OCI-LY7 (cell line): Measurements from ENCODE around the gene OTUD7B. TPM values are rescaled to one million over a fixed set of nuclear protein-coding genes. Genes with fewer than 3 reads are reported as not detected.

ENCODE experiments used
- BruUV-seq: library from RNA; stranded (reverse); fragments of 400-500 nt; replicated peaks from 2 replicates; lab custom pipeline; 2021; lab: Mats Ljungman, UMichigan
- CTCF ChIA-PET: fragments of 300-600 bp; sonication (Branson Sonifier 250); formaldehyde crosslinking; loops from one replicate; lab custom pipeline; 2022; ENCODE audit warnings: antibody characterized with exemption; ENCODE audit not compliant: unreplicated experiment; lab: Charles Lee
- POLR2A ChIA-PET: fragments of 300-600 bp; sonication (Branson Sonifier 250); formaldehyde crosslinking; loops from one replicate; lab custom pipeline; 2022; ENCODE audit warnings: antibody characterized with exemption; lab: Charles Lee
- DNase-seq: peaks from one replicate; pipeline ENCODE4 v3.0.0-alpha.2; 2015; ENCODE audit warnings: low spot score
- H2AFZ ChIP-seq: fragments of 200-600 bp; sonication (generic), shearing (Covaris generic); 2 replicates; pipeline ENCODE4 v1.6.1; 2014; ENCODE audit warnings: mild to moderate bottlenecking, antibody characterized with exemption, low read length, moderate library complexity
- H3K27ac ChIP-seq: fragments of 200-600 bp; sonication (generic); 2 replicates; pipeline ENCODE4 v1.5.1; 2014; ENCODE audit warnings: mixed run types, low read depth, mild to moderate bottlenecking, moderate library complexity, low read length, inconsistent platforms; ENCODE audit not compliant: poor library complexity, severe bottlenecking
- H3K36me3 ChIP-seq: fragments of 200-600 bp; sonication (generic); 2 replicates; pipeline ENCODE4 v1.6.1; 2014; ENCODE audit warnings: mild to moderate bottlenecking, antibody characterized with exemption, low read length, moderate library complexity, mixed read lengths; ENCODE audit not compliant: insufficient read depth
- H3K4me1 ChIP-seq: fragments of 200-600 bp; sonication (generic); 2 replicates; pipeline ENCODE4 v1.5.1; 2014; ENCODE audit warnings: mild to moderate bottlenecking, low read length; ENCODE audit not compliant: insufficient read depth, poor library complexity, severe bottlenecking
- H3K4me2 ChIP-seq: fragments of 200-600 bp; sonication (generic); 2 replicates; pipeline ENCODE4 v1.6.1; 2014; ENCODE audit warnings: mild to moderate bottlenecking, low read length
- H3K4me3 ChIP-seq: fragments of 200-600 bp; sonication (generic); 2 replicates; pipeline ENCODE4 v1.5.1; 2014; ENCODE audit warnings: mild to moderate bottlenecking, low read depth, low read length; ENCODE audit not compliant: poor library complexity, severe bottlenecking
- H3K79me2 ChIP-seq: fragments of 200-600 bp; sonication (generic); 2 replicates; pipeline ENCODE4 v1.6.1; 2016; ENCODE audit warnings: low read depth, mild to moderate bottlenecking, low read length, moderate library complexity, mixed read lengths; ENCODE audit not compliant: insufficient read depth
- H3K9me2 ChIP-seq: fragments of 200-600 bp; sonication (generic); 2 replicates; pipeline ENCODE4 v1.6.1; 2016; ENCODE audit warnings: mild to moderate bottlenecking, low read length, mixed read lengths; ENCODE audit not compliant: insufficient read depth
- H3K9me3 ChIP-seq: fragments of 200-600 bp; sonication (generic); 2 replicates; pipeline ENCODE4 v1.6.1; 2014; ENCODE audit warnings: mild to moderate bottlenecking, mixed run types, low read length, mixed read lengths
- H4K20me1 ChIP-seq: fragments of 200-600 bp; sonication (generic); 2 replicates; pipeline ENCODE4 v1.6.1; 2014; ENCODE audit warnings: mild to moderate bottlenecking, antibody characterized with exemption, low read length, moderate library complexity, mixed read lengths; ENCODE audit not compliant: insufficient read depth
- CTCF ChIP-seq: fragments of 200-600 bp; sonication (generic); conservative IDR thresholded peaks from 2 replicates; pipeline ENCODE4 v1.5.1; 2014; ENCODE audit warnings: mild to moderate bottlenecking, antibody characterized with exemption, low read length, moderate library complexity, mixed read lengths
- EZH2phosphoT487 ChIP-seq: fragments of 200-600 bp; sonication (generic); IDR thresholded peaks from 2 replicates; pipeline ENCODE4 v1.6.1; 2018; ENCODE audit warnings: low read depth, borderline replicate concordance, mild to moderate bottlenecking, mixed run types, antibody characterized with exemption, low read length, moderate library complexity, mixed read lengths
- intact Hi-C: fragments of 100-400 bp; cut with micrococcal nuclease; formaldehyde crosslinking; loops from one replicate; pipeline ENCODE4 v1.10.0; 2022; ENCODE audit not compliant: unreplicated experiment
- total RNA-seq, 2 experiments: library from RNA; depleted of rRNA in 1 of 2; stranded (reverse); fragments of >200 nt in 1 of 2; shearing (Covaris generic) in 1 of 2; gene quantifications; 2 replicates each; pipeline ENCODE4 v1.2.3, GENCODE V29; 2014 to 2022

Gene OTUD7B
- total RNA-seq, 2 experiments from 2014 or later, result 1.7 to 4.3 TPM

DNA sequence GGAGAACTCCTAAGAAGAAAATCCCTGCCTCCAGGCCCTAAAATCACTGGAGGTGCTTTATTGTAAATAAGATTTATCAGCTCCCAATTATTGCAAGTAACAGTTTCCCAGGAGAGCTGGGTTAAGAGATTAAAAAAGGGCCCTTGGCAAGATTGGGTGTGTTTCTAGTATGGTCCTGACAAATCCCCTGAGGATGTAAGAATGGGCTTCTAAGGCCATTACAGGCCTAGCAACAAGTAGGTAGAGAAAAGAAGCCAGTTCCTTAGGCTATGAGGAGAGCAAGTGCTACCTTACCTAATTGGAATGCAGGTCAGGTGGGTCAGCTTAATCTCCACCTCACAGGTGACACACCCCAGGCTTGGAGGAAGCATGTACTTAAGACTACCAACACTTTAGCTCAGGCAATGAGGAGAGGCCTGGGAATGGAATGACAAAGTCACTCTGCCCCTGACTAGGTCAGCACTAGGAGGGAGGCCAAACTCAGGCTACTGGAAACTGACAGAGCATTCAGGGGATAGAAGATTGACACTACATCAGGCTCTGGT, 6.8 kb upstream of the OTUD7B start:
- no peak overlapping the region for H3K4me2 ChIP-seq
- CTCF ChIA-PET, result no interaction called here

DNA sequence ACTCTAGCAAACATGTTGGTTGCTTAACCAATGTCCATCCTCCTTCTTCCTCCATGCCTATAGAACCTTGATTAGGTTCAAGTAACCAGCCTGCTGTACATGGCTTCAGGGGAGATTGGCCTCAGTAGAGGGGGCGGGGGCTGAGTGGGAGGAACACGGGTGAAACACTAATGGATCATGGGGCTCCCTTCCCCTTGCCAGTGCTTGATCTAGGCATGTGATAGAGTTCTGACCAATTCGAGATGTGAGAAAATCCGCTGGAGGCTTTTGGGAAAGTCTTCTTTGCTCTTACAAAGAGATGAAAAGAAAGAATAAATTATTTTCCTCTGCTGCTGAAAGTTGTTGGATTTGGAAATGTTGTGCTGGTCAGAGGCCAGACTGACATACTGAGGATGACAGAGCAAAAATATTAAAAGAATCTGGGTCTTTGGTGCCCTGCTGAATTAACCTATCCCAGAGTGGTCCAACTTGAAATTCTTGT, 5.2 kb upstream of the OTUD7B start:
- BruUV-seq, result no TSS peak
- Histone ChIP-seq H3K36me3 (no peaks in the 10 kb centered on the region), H3K4me1 (peaks cover 15% of the 10 kb centered on the region), H3K27ac (no peak overlapping the region), H3K79me2 (no peaks in the 10 kb centered on the region), H3K9me2 (no peaks in the 10 kb centered on the region), H4K20me1 (no peaks in the 10 kb centered on the region), H3K9me3 (no peaks in the 10 kb centered on the region), H2AFZ (no peak overlapping the region), H3K4me2 (no peak overlapping the region), H3K4me3 (no peak overlapping the region)
- ChIA-PET CTCF (no interaction called here), POLR2A (no interaction called here)
- DNase-seq, result no peak
- intact Hi-C loops, result no loop called here
- TF ChIP-seq CTCF (no peak), EZH2phosphoT487 (no peak)

More for the DNA sequence above, 6.8 kb upstream of the OTUD7B start:
- Histone ChIP-seq H3K9me3 (no peaks in the 10 kb centered on the region), H4K20me1 (no peaks in the 10 kb centered on the region), H3K36me3 (no peaks in the 10 kb centered on the region), H3K4me3 (no peak overlapping the region), H2AFZ (no peak overlapping the region), H3K27ac (no peak overlapping the region), H3K4me1 (peaks cover 10% of the 10 kb centered on the region), H3K79me2 (no peaks in the 10 kb centered on the region), H3K9me2 (no peaks in the 10 kb centered on the region)
- intact Hi-C loops, result no loop called here
- POLR2A ChIA-PET, result interaction anchor here (0.5 to 0.6 kb wide), 2 partner anchors 71 to 1048 kb away, joined by 3 to 6 read pairs; no protein-coding TSS in a partner anchor
- BruUV-seq, result no TSS peak
- TF ChIP-seq CTCF (no peak), EZH2phosphoT487 (no peak)
- DNase-seq, result no peak

GRCh38 chr1:150012611-150013010, 2.1 kb upstream of the OTUD7B start:
- TF ChIP-seq CTCF, result no peak
- TF ChIP-seq EZH2phosphoT487, result no peak
- intact Hi-C loops, result no loop called here
- H2AFZ ChIP-seq, result no peak overlapping the region
- ChIA-PET POLR2A (interaction anchor here (0.8 kb wide), 1 partner anchor 10 kb away, joined by 3 read pairs; no protein-coding TSS in a partner anchor), CTCF (no interaction called here)
- BruUV-seq, result no TSS peak
- no peaks in the 10 kb centered on the region for H3K79me2 ChIP-seq
- no peak overlapping the region for H3K4me3 ChIP-seq
- no peak overlapping the region for H3K4me2 ChIP-seq
- H3K9me3 ChIP-seq, result no peaks in the 10 kb centered on the region
- H4K20me1 ChIP-seq, result 0 out of 2 replicates have a peak, but pooled peaks cover 5% of the 10 kb centered on the region
- H3K9me2 ChIP-seq, result no peaks in the 10 kb centered on the region
- H3K27ac ChIP-seq, result no peak overlapping the region
- no peak for DNase-seq
- H3K36me3 ChIP-seq, result no peaks in the 10 kb centered on the region
- H3K4me1 ChIP-seq, result peaks cover 12% of the 10 kb centered on the region
